ENCODE data around the gene TRPC4. TPM values are rescaled to one million over a fixed set of nuclear protein-coding genes. Genes with fewer than 3 reads are reported as not detected.

Gene TRPC4
- total RNA-seq, 1 experiment from 2014 or later, result 8.0 TPM

GRCh38 chr13:37657134-37657533 is 212.4 kb downstream of the TRPC4 start:
- POLR2A ChIA-PET, result no interaction called here
- ATAC-seq, result no peak

More at GRCh38 chr13:37657134-37657533, 212.4 kb downstream of the TRPC4 start:
- no peak for DNase-seq (ENCODE audit: low spot score)
- H3K36me3 Mint-ChIP-seq, result no peaks in the 10 kb centered on the region
- no peaks in the 10 kb centered on the region for H3K4me1 Mint-ChIP-seq
- no peak overlapping the region for H3K27ac Mint-ChIP-seq
- no peaks in the 10 kb centered on the region for H3K9me3 Mint-ChIP-seq
- TF ChIP-seq TEAD4 (CRISPR knock-in tag; IDR thresholded peaks at IDR 0.05), result no peak
- no peak for TF ChIP-seq ATF2 (CRISPR knock-in tag; IDR thresholded peaks at IDR 0.05; ENCODE audit: borderline replicate concordance, low read depth)
- TF ChIP-seq RORB (CRISPR knock-in tag; IDR thresholded peaks at IDR 0.05), result no peak
- no peak for TF ChIP-seq CDX4 (CRISPR knock-in tag; IDR thresholded peaks at IDR 0.05; ENCODE audit: borderline replicate concordance)
- no peak for TF ChIP-seq ZNF219 (CRISPR knock-in tag; IDR thresholded peaks at IDR 0.05; ENCODE audit: borderline replicate concordance)
- no peak for TF ChIP-seq ZNF232 (CRISPR knock-in tag; IDR thresholded peaks at IDR 0.05)
- TF ChIP-seq FOXP1 (CRISPR knock-in tag; IDR thresholded peaks at IDR 0.05; ENCODE audit: borderline replicate concordance), result no peak
- no peak for TF ChIP-seq PRRX2 (CRISPR knock-in tag; IDR thresholded peaks at IDR 0.05)
- TF ChIP-seq TEAD1 (CRISPR knock-in tag; IDR thresholded peaks at IDR 0.05), result no peak
- no peak for TF ChIP-seq E2F5 (CRISPR knock-in tag; IDR thresholded peaks at IDR 0.05)
- no peak for TF ChIP-seq ELF4 (CRISPR knock-in tag; IDR thresholded peaks at IDR 0.05; ENCODE audit: low read depth)
- TF ChIP-seq FOXP4 (CRISPR knock-in tag; IDR thresholded peaks at IDR 0.05), result no peak
- TF ChIP-seq NFE2L1 (CRISPR knock-in tag; IDR thresholded peaks at IDR 0.05), result no peak
- no peak for TF ChIP-seq ZNF671 (CRISPR knock-in tag; IDR thresholded peaks at IDR 0.05)
- no peak for TF ChIP-seq ATF3 (CRISPR knock-in tag; conservative IDR thresholded peaks at IDR 0.05)
- TF ChIP-seq PRDM15 (CRISPR knock-in tag; IDR thresholded peaks at IDR 0.05), result no peak
- no peak for TF ChIP-seq ZNF532 (CRISPR knock-in tag; IDR thresholded peaks at IDR 0.05; ENCODE audit: borderline replicate concordance)
- no peak for TF ChIP-seq GABPB1 (CRISPR knock-in tag; IDR thresholded peaks at IDR 0.05)
- no peaks in the 10 kb centered on the region for H3K27me3 Mint-ChIP-seq (ENCODE audit: low read depth)
- CTCF ChIA-PET, result no interaction called here
- no peak overlapping the region for H3K4me3 Mint-ChIP-seq

Data from WTC11 (cell line).